ENCODE measurements around the gene GAREM2. TPM values are rescaled to one million over a fixed set of nuclear protein-coding genes. Genes with fewer than 3 reads are reported as not detected.

The GAREM2 gene
- total RNA-seq, 4 donors from 2014 or later, result 0.25 to 1.8 (median 0.74) TPM

GRCh38 chr2:26170795-26171194 is 2.1 kb upstream of the GAREM2 start:
- no peak for DNase-seq
- TF ChIP-seq, protein P1, sequence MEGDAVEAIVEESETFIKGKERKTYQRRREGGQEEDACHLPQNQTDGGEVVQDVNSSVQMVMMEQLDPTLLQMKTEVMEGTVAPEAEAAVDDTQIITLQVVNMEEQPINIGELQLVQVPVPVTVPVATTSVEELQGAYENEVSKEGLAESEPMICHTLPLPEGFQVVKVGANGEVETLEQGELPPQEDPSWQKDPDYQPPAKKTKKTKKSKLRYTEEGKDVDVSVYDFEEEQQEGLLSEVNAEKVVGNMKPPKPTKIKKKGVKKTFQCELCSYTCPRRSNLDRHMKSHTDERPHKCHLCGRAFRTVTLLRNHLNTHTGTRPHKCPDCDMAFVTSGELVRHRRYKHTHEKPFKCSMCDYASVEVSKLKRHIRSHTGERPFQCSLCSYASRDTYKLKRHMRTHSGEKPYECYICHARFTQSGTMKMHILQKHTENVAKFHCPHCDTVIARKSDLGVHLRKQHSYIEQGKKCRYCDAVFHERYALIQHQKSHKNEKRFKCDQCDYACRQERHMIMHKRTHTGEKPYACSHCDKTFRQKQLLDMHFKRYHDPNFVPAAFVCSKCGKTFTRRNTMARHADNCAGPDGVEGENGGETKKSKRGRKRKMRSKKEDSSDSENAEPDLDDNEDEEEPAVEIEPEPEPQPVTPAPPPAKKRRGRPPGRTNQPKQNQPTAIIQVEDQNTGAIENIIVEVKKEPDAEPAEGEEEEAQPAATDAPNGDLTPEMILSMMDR (IDR thresholded peaks at IDR 0.05 in 4 of 5, conservative IDR thresholded peaks at IDR 0.05 in 1 of 5), result no peak
- no peak for TF ChIP-seq POLR2A (IDR thresholded peaks at IDR 0.05)
- Histone ChIP-seq H3K9me3 (no peaks in the 10 kb centered on the region), H3K27ac (no peak overlapping the region), H3K4me3 (no peak overlapping the region), H3K27me3 (peaks cover 22 to 27% (median 23%) of the 10 kb centered on the region in 3 donors), H3K4me1 (peaks cover 0 to 8% of the 10 kb centered on the region in 2 donors), H3K36me3 (no peaks in the 10 kb centered on the region)
- no peak for ATAC-seq
- intact Hi-C loops (cut with DNase I; ENCODE audit: low total_unique reads), result no loop called here
- in situ Hi-C loops (cut with MboI; ENCODE audit: low sequenced_read_pairs in 4 of 4), result no loop called here

GRCh38 chr2:26172189-26172870 is 558 bp upstream of the GAREM2 start:
- Histone ChIP-seq H3K36me3 (no peaks in the 10 kb centered on the region), H3K4me3 (peak overlapping the region in 2 of 4 donors; percentile 26 to 40), H3K4me1 (peaks cover 0 to 8% of the 10 kb centered on the region in 2 donors), H3K9me3 (no peaks in the 10 kb centered on the region), H3K27me3 (peaks cover 22 to 27% (median 23%) of the 10 kb centered on the region in 3 donors), H3K27ac (no peak overlapping the region)
- intact Hi-C loops (cut with DNase I; ENCODE audit: low total_unique reads) (no loop called here), in situ Hi-C loops (cut with MboI; ENCODE audit: low sequenced_read_pairs in 4 of 4) (no loop called here)
- ATAC-seq (no peak), DNase-seq (no peak)
- no peak for TF ChIP-seq POLR2A (IDR thresholded peaks at IDR 0.05)
- TF ChIP-seq, protein P1 (IDR thresholded peaks at IDR 0.05 in 4 of 5, conservative IDR thresholded peaks at IDR 0.05 in 1 of 5), result no peak

DNA sequence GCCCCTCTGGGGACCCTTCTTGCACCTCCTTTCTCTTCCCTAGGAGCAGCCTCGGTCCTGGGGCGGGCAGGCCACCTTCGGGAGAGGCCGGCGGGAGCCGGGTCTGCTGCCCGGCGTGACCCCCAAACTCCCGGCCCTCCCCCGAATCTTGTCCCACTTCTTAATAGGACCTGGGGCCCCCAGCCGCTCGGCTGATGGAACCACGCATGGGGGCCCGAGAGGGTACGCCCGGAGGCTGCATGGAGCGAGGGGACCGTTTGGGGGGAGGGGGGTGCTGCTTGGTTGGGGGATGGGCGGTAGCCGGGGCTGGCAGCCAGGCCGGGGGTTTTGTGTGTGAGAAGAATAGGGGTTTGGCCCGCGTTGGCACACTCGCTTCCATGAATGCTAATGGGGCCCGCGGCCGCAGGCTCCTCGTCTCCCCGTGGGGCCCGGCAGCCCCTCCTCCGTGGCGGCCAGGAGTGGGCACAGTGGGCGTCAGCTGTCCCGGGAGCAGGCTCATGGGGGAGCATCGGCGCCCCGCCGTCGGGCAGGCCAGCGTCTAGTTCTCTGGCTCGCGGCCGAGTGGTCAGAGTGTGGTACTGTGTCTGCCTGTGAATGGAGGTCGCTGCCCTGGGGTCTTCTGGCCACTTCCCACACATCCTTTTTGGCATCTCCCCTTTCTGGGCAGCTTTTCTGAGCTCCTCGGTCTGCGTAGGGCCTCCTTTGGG is 1.0 kb downstream of the GAREM2 start:
- H3K4me3 ChIP-seq, result peak overlapping the region in 3 of 4 donors; percentile 39 to 51 (median 46)
- H3K4me1 ChIP-seq, result peaks cover 0 to 9% of the 10 kb centered on the region in 2 donors
- DNase-seq (no peak), ATAC-seq (no peak)
- intact Hi-C loops (cut with DNase I; ENCODE audit: low total_unique reads), result no loop called here
- in situ Hi-C loops (cut with MboI; ENCODE audit: low sequenced_read_pairs in 4 of 4), result no loop called here
- H3K9me3 ChIP-seq, result no peaks in the 10 kb centered on the region
- peaks cover 22 to 27% (median 23%) of the 10 kb centered on the region in 3 donors for H3K27me3 ChIP-seq
- TF ChIP-seq POLR2A (IDR thresholded peaks at IDR 0.05), result no peak
- TF ChIP-seq, protein P1 (IDR thresholded peaks at IDR 0.05 in 4 of 5, conservative IDR thresholded peaks at IDR 0.05 in 1 of 5), result no peak
- H3K36me3 ChIP-seq, result no peaks in the 10 kb centered on the region
- H3K27ac ChIP-seq, result no peak overlapping the region

DNA sequence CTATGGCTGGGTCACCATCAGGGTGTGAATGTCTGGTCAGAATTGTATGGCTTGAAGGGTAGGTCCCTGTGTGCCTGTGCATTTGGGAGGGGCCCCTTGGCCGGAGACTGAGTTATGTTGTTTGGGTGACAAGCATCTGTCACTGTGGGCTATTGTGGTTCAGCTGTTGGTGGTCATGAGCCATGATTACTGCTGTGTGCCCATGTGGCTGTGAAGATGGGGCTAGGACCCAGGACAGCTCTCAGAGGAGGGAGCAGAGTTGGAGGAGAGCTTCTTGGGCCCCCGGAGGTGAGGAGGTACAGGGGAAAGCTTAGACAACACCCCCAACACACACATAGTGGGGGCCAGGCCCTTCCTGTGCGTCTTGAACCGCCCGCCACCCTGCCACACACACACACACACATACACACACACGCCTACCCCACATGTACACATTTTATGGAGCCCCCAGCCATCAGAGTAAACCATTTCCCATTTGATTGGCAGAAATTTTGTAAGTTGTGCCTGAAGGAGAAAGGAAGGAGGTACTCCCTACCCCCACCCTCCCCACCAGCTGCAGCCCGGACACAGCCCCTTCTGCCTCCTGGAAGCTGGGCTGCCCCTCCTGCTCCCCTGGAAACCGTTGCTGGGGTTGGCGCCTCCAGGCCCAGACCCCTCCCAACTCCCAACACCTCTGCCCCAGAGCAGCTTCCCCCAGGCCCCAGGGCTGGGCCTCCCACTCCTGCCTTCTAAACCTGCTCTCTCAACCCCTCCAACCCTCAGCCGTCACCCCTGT is 2.0 kb downstream of the GAREM2 start:
- H3K4me1 ChIP-seq, result peaks cover 5 to 16% of the 10 kb centered on the region in 2 donors
- no peaks in the 10 kb centered on the region for H3K9me3 ChIP-seq
- no peak for ATAC-seq
- no peak for DNase-seq
- H3K27ac ChIP-seq, result no peak overlapping the region
- TF ChIP-seq, protein P1 (IDR thresholded peaks at IDR 0.05 in 4 of 5, conservative IDR thresholded peaks at IDR 0.05 in 1 of 5), result no peak
- no peak for TF ChIP-seq POLR2A (IDR thresholded peaks at IDR 0.05)
- H3K27me3 ChIP-seq, result peaks cover 22 to 27% (median 23%) of the 10 kb centered on the region in 3 donors
- in situ Hi-C loops (cut with MboI; ENCODE audit: low sequenced_read_pairs in 4 of 4) (no loop called here), intact Hi-C loops (cut with DNase I; ENCODE audit: low total_unique reads) (no loop called here)
- no peaks in the 10 kb centered on the region for H3K36me3 ChIP-seq
- no peak overlapping the region for H3K4me3 ChIP-seq

Data from gastrocnemius medialis (tissue), 4 donors.